ENCODE data around the gene PRLH. TPM values are rescaled to one million over a fixed set of nuclear protein-coding genes. Genes with fewer than 3 reads are reported as not detected.

PRLH gene
- polyA plus RNA-seq, result not detected

- Mint-ChIP-seq H3K4me1 (no peaks in the 10 kb centered on the region), H3K36me3 (no peaks in the 10 kb centered on the region), H3K27ac (no peak within 1 kb of the TSS), H3K27me3 (ENCODE audit: low read depth in 3 of 3) (peaks cover 0 to 6% (median 3%) of the 10 kb centered on the region in 3 donors), H3K4me3 (no peak within 1 kb of the TSS), H3K9me3 (peaks cover 0 to 1% (median 0%) of the 10 kb centered on the region in 6 donors)
- no peak for DNase-seq
Measured at GRCh38 chr2:237566401-237567235, at the start of gene PRLH. TSS of gene PRLH (plus strand) at chr2:237566574. CDS start at chr2:237566574, 0 bp downstream.

GRCh38 chr2:237517163-237517562, 49.2 kb upstream of the PRLH start:
- no peaks in the 10 kb centered on the region for H3K9me3 Mint-ChIP-seq
- no peak for DNase-seq
- H3K36me3 Mint-ChIP-seq, result no peaks in the 10 kb centered on the region
- H3K4me3 Mint-ChIP-seq, result no peak overlapping the region
- peaks cover 2 to 7% (median 2%) of the 10 kb centered on the region in 3 donors for H3K27me3 Mint-ChIP-seq (ENCODE audit: low read depth in 3 of 3)
- no peaks in the 10 kb centered on the region for H3K4me1 Mint-ChIP-seq
- no peak overlapping the region for H3K27ac Mint-ChIP-seq

GRCh38 chr2:237517990-237518389, 48.4 kb upstream of the PRLH start:
- no peaks in the 10 kb centered on the region for H3K4me1 Mint-ChIP-seq
- no peaks in the 10 kb centered on the region for H3K36me3 Mint-ChIP-seq
- no peaks in the 10 kb centered on the region for H3K9me3 Mint-ChIP-seq
- DNase-seq, result no peak
- no peak overlapping the region for H3K4me3 Mint-ChIP-seq
- H3K27ac Mint-ChIP-seq, result no peak overlapping the region
- H3K27me3 Mint-ChIP-seq (ENCODE audit: low read depth in 3 of 3), result peaks cover 0 to 7% (median 2%) of the 10 kb centered on the region in 3 donors

- Mint-ChIP-seq H3K36me3 (no peaks in the 10 kb centered on the region), H3K4me1 (no peaks in the 10 kb centered on the region), H3K4me3 (no peak overlapping the region), H3K27ac (no peak overlapping the region), H3K9me3 (no peaks in the 10 kb centered on the region), H3K27me3 (ENCODE audit: low read depth in 3 of 3) (peaks cover 0 to 4% (median 2%) of the 10 kb centered on the region in 3 donors)
- DNase-seq, result no peak
Measured at GRCh38 chr2:237519506-237520245, 46.7 kb upstream of the PRLH start.

GRCh38 chr2:237520290-237520689, 46.1 kb upstream of the PRLH start:
- Mint-ChIP-seq H3K36me3 (no peaks in the 10 kb centered on the region), H3K4me1 (no peaks in the 10 kb centered on the region), H3K4me3 (no peak overlapping the region), H3K27ac (no peak overlapping the region), H3K27me3 (ENCODE audit: low read depth in 3 of 3) (peaks cover 0 to 4% (median 2%) of the 10 kb centered on the region in 3 donors), H3K9me3 (no peaks in the 10 kb centered on the region)
- DNase-seq, result no peak

- no peaks in the 10 kb centered on the region for H3K36me3 Mint-ChIP-seq
- H3K27ac Mint-ChIP-seq, result no peak overlapping the region
- H3K4me3 Mint-ChIP-seq, result no peak overlapping the region
- no peaks in the 10 kb centered on the region for H3K4me1 Mint-ChIP-seq
- DNase-seq, result no peak
- peaks cover 0 to 3% (median 0%) of the 10 kb centered on the region in 3 donors for H3K27me3 Mint-ChIP-seq (ENCODE audit: low read depth in 3 of 3)
- no peaks in the 10 kb centered on the region for H3K9me3 Mint-ChIP-seq
Measured at GRCh38 chr2:237524631-237525030, 41.7 kb upstream of the PRLH start.

GRCh38 chr2:237525559-237526157, 40.7 kb upstream of the PRLH start:
- Mint-ChIP-seq H3K9me3 (no peaks in the 10 kb centered on the region), H3K4me3 (no peak overlapping the region), H3K4me1 (no peaks in the 10 kb centered on the region), H3K27ac (no peak overlapping the region), H3K36me3 (no peaks in the 10 kb centered on the region), H3K27me3 (ENCODE audit: low read depth in 3 of 3) (peaks cover 0 to 3% (median 0%) of the 10 kb centered on the region in 3 donors)
- no peak for DNase-seq

GRCh38 chr2:237527233-237527632, 39.1 kb upstream of the PRLH start:
- H3K4me3 Mint-ChIP-seq, result no peak overlapping the region
- H3K4me1 Mint-ChIP-seq, result no peaks in the 10 kb centered on the region
- DNase-seq, result no peak
- no peak overlapping the region for H3K27ac Mint-ChIP-seq
- no peaks in the 10 kb centered on the region for H3K36me3 Mint-ChIP-seq
- H3K9me3 Mint-ChIP-seq, result no peaks in the 10 kb centered on the region
- H3K27me3 Mint-ChIP-seq (ENCODE audit: low read depth in 3 of 3), result peaks cover 0 to 3% (median 2%) of the 10 kb centered on the region in 3 donors

- no peaks in the 10 kb centered on the region for H3K9me3 Mint-ChIP-seq
- H3K27me3 Mint-ChIP-seq (ENCODE audit: low read depth in 3 of 3), result peaks cover 0 to 5% (median 2%) of the 10 kb centered on the region in 3 donors
- H3K4me1 Mint-ChIP-seq, result no peaks in the 10 kb centered on the region
- no peak overlapping the region for H3K4me3 Mint-ChIP-seq
- no peaks in the 10 kb centered on the region for H3K36me3 Mint-ChIP-seq
- DNase-seq, result no peak
- H3K27ac Mint-ChIP-seq, result no peak overlapping the region
Measured at GRCh38 chr2:237527766-237528165, 38.6 kb upstream of the PRLH start.

- H3K27ac Mint-ChIP-seq, result peak overlapping the region in 1 of 6 donors; percentile 15
- DNase-seq, result no peak
Measured at GRCh38 chr2:237529452-237530402, 36.6 kb upstream of the PRLH start.

GRCh38 chr2:237530472-237531433, 35.6 kb upstream of the PRLH start:
- Mint-ChIP-seq H3K4me1 (no peaks in the 10 kb centered on the region), H3K9me3 (no peaks in the 10 kb centered on the region), H3K36me3 (no peaks in the 10 kb centered on the region), H3K4me3 (no peak overlapping the region), H3K27ac (no peak overlapping the region), H3K27me3 (ENCODE audit: low read depth in 3 of 3) (peaks cover 0 to 5% (median 2%) of the 10 kb centered on the region in 3 donors)
- no peak for DNase-seq

More at GRCh38 chr2:237529452-237530402, 36.6 kb upstream of the PRLH start:
- no peaks in the 10 kb centered on the region for H3K4me1 Mint-ChIP-seq
- no peaks in the 10 kb centered on the region for H3K36me3 Mint-ChIP-seq
- peaks cover 0 to 5% (median 2%) of the 10 kb centered on the region in 3 donors for H3K27me3 Mint-ChIP-seq (ENCODE audit: low read depth in 3 of 3)
- H3K4me3 Mint-ChIP-seq, result no peak overlapping the region
- no peaks in the 10 kb centered on the region for H3K9me3 Mint-ChIP-seq

GRCh38 chr2:237532160-237532559, 34.2 kb upstream of the PRLH start:
- Mint-ChIP-seq H3K27me3 (ENCODE audit: low read depth in 3 of 3) (peaks cover 0 to 5% (median 2%) of the 10 kb centered on the region in 3 donors), H3K4me3 (no peak overlapping the region), H3K4me1 (no peaks in the 10 kb centered on the region), H3K36me3 (no peaks in the 10 kb centered on the region), H3K9me3 (no peaks in the 10 kb centered on the region), H3K27ac (no peak overlapping the region)
- DNase-seq, result no peak
